NB4 (cell line): Measurements from ENCODE around the gene ORAI3.
"Not testable (repeated sequence)": the region's sequence is repeated elsewhere in the genome, so short reads cannot be mapped to it uniquely, and the experiment has no call there.

ENCODE experiments used
- DNase-seq: peaks from one replicate; pipeline ENCODE4 v3.0.0; 2010; ENCODE audit warnings: low read depth
- H3K4me3 ChIP-seq: one replicate; pipeline ENCODE4 v1.5.1; 2011; ENCODE audit warnings: mild to moderate bottlenecking, low read depth, low read length, moderate library complexity
- MAX ChIP-seq: IDR thresholded peaks from 2 replicates; pipeline ENCODE4 v1.6.1; 2011; ENCODE audit warnings: low read depth, low read length
- MYC ChIP-seq: IDR thresholded peaks from 2 replicates; pipeline ENCODE4 v1.6.1; 2011; ENCODE audit warnings: low read depth, low read length
- POLR2A ChIP-seq: IDR thresholded peaks from 2 replicates; pipeline ENCODE4 v1.6.1; 2011; ENCODE audit warnings: mild to moderate bottlenecking; ENCODE audit not compliant: insufficient read length; ENCODE audit errors: extremely low read depth
- TF ChIP-seq, protein P1 (sequence below): IDR thresholded peaks from one replicate; pipeline ENCODE4 v1.5.1; 2012; ENCODE audit warnings: low read depth, low read length

Gene ORAI3

DNA sequence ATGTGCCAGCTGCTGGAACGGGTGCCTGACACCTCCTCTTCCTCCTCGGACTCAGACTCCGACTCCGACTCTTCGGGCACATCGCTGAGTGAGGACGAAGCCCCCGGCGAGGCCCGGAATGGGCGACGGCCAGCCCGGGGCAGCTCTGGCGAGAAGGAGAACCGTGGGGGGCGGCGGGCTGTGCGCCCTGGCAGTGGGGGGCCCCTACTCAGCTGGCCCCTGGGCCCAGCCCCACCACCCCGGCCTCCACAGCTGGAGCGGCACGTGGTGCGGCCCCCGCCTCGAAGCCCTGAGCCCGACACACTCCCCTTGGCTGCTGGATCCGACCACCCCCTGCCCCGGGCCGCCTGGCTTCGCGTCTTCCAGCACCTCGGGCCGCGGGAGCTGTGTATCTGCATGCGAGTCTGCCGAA lies 18.7 kb upstream of the ORAI3 start:
- no peak for DNase-seq
- no peak overlapping the region for H3K4me3 ChIP-seq
- TF ChIP-seq MAX (no peak), POLR2A (no peak), MYC (no peak)
- TF ChIP-seq, protein P1, sequence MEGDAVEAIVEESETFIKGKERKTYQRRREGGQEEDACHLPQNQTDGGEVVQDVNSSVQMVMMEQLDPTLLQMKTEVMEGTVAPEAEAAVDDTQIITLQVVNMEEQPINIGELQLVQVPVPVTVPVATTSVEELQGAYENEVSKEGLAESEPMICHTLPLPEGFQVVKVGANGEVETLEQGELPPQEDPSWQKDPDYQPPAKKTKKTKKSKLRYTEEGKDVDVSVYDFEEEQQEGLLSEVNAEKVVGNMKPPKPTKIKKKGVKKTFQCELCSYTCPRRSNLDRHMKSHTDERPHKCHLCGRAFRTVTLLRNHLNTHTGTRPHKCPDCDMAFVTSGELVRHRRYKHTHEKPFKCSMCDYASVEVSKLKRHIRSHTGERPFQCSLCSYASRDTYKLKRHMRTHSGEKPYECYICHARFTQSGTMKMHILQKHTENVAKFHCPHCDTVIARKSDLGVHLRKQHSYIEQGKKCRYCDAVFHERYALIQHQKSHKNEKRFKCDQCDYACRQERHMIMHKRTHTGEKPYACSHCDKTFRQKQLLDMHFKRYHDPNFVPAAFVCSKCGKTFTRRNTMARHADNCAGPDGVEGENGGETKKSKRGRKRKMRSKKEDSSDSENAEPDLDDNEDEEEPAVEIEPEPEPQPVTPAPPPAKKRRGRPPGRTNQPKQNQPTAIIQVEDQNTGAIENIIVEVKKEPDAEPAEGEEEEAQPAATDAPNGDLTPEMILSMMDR = no peak

DNA sequence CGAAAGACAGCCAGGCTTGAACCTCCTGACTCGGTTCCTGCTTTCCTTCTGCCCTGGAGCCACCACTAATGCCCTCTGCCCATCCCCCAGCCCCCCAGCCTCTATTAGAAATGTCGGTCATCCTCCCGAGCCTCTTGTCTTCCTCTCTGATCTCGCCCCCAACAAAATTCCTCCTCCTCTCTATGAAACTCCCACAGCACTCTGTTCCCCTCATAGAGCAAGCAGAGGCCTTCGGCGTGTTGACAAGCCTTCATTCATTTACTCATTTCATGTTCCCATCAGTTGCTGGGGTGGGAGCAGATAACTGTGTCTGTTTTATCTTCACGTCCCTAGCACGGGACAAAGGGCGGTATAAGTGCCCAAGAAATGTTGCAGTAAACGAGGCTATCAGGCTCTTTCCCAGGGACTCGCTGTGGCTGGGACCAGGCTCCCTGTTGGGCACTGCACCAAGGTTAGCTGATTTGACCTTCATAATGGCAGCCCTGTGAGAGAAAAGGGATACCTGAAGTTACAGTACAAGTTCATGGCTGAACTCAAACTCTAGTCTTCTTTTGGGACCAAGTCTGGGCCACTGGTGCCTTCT lies 17.7 kb upstream of the ORAI3 start:
- TF ChIP-seq, protein P1 = no peak
- no peak for TF ChIP-seq POLR2A
- TF ChIP-seq MYC = no peak
- TF ChIP-seq MAX = no peak
- DNase-seq = no peak
- H3K4me3 ChIP-seq = no peak overlapping the region

GRCh38 chr16:30934827-30935557 lies 13.9 kb upstream of the ORAI3 start:
- H3K4me3 ChIP-seq = no peak overlapping the region
- TF ChIP-seq POLR2A = no peak
- TF ChIP-seq, protein P1 = peak; percentile 73
- peak; percentile 36; the same call in 1 of the 2 replicates for TF ChIP-seq MAX
- DNase-seq = peak; percentile 71

GRCh38 chr16:30937692-30938091 lies 11.2 kb upstream of the ORAI3 start:
- no peak for TF ChIP-seq MAX
- TF ChIP-seq, protein P1 = no peak
- TF ChIP-seq POLR2A = no peak
- TF ChIP-seq MYC = no peak
- H3K4me3 ChIP-seq = no peak overlapping the region
- no peak for DNase-seq

DNA sequence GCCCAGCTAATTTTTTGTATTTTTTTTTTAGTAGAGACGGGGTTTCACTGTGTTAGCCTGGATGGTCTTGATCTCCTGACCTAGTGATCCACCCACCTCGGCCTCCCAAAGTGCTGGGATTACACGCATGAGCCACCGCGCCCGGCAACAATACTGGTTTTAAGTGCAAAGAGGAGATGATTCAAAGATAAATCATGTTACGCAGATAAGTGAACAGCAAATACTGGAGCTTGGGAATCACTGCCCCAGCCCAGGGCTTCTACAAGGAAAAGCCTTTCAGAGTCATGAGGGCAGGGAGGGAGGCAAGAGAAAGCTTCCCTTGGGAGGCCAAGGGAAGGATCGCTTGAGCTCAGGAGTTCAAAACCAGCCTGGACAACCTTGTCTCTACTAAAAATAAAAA lies 9.3 kb upstream of the ORAI3 start:
- H3K4me3 ChIP-seq, DNase-seq: not testable (repeated sequence)

- DNase-seq = peak; percentile 77
- no peak overlapping the region for H3K4me3 ChIP-seq
- TF ChIP-seq MAX (peak; percentile 28), POLR2A (no peak)
- TF ChIP-seq, protein P1 = peak; percentile 84
Measured at GRCh38 chr16:30941600-30942425, 7.1 kb upstream of the ORAI3 start.
